ENCODE data around the gene NAT16. TPM values are rescaled to one million over a fixed set of nuclear protein-coding genes. Genes with fewer than 3 reads are reported as not detected.

NAT16 gene
- total RNA-seq, 2 donors from 2014 or later, result 0.26 TPM; not detected in 1

GRCh38 chr7:101179117-101179516 is 976 bp downstream of the NAT16 start:
- Histone ChIP-seq H3K27me3 (peaks cover 0 to 59% of the 10 kb centered on the region in 2 donors), H3K9me3 (no peaks in the 10 kb centered on the region), H3K27ac (no peak overlapping the region), H3K4me1 (peaks cover 17% of the 10 kb centered on the region), H3K36me3 (replicated peaks in 1 of 2; ENCODE audit: insufficient read depth in 1 of 2, low read depth in 2 of 2) (no peaks in the 10 kb centered on the region), H3K4me3 (no peak overlapping the region)
- intact Hi-C loops (cut with DNase I), result no loop called here
- DNase-seq, result no peak
- TF ChIP-seq POLR2A (IDR thresholded peaks at IDR 0.05), result no peak
- TF ChIP-seq CTCF (IDR thresholded peaks at IDR 0.05), result no peak
- ATAC-seq, result no peak
- WGBS, 2 donors, result 2% methylated on average over 18 to 20 of the region's 20 CpGs

GRCh38 chr7:101177644-101178043 is 2.4 kb downstream of the NAT16 start:
- peaks cover 0 to 73% of the 10 kb centered on the region in 2 donors for H3K27me3 ChIP-seq
- intact Hi-C loops (cut with DNase I), result no loop called here
- no peak for TF ChIP-seq POLR2A (IDR thresholded peaks at IDR 0.05)
- TF ChIP-seq CTCF (IDR thresholded peaks at IDR 0.05), result no peak
- no peak overlapping the region for H3K4me3 ChIP-seq
- H3K4me1 ChIP-seq, result peaks cover 31% of the 10 kb centered on the region
- WGBS, 2 donors, result 86 to 100% methylated on average over 1 to 2 of the region's 2 CpGs
- DNase-seq (peak in 1 of 4 donors; percentile 50), ATAC-seq (no peak)
- H3K27ac ChIP-seq, result no peak overlapping the region
- no peaks in the 10 kb centered on the region for H3K9me3 ChIP-seq
- H3K36me3 ChIP-seq (replicated peaks in 1 of 2; ENCODE audit: insufficient read depth in 1 of 2, low read depth in 2 of 2), result no peaks in the 10 kb centered on the region

- WGBS, 2 donors, result 35 to 40% methylated on average over 3 of the region's 3 CpGs
- H3K36me3 ChIP-seq (replicated peaks in 1 of 2; ENCODE audit: insufficient read depth in 1 of 2, low read depth in 2 of 2), result no peaks in the 10 kb centered on the region
- DNase-seq (no peak), ATAC-seq (no peak)
- no peak for TF ChIP-seq POLR2A (IDR thresholded peaks at IDR 0.05)
- TF ChIP-seq CTCF (IDR thresholded peaks at IDR 0.05), result no peak
- peaks cover 0 to 82% of the 10 kb centered on the region in 2 donors for H3K27me3 ChIP-seq
- intact Hi-C loops (cut with DNase I), result no loop called here
- H3K9me3 ChIP-seq, result no peaks in the 10 kb centered on the region
- H3K27ac ChIP-seq, result no peak overlapping the region
- H3K4me1 ChIP-seq, result peaks cover 42% of the 10 kb centered on the region
- H3K4me3 ChIP-seq, result no peak overlapping the region
Measured at GRCh38 chr7:101175664-101176063, 4.4 kb downstream of the NAT16 start.

DNA sequence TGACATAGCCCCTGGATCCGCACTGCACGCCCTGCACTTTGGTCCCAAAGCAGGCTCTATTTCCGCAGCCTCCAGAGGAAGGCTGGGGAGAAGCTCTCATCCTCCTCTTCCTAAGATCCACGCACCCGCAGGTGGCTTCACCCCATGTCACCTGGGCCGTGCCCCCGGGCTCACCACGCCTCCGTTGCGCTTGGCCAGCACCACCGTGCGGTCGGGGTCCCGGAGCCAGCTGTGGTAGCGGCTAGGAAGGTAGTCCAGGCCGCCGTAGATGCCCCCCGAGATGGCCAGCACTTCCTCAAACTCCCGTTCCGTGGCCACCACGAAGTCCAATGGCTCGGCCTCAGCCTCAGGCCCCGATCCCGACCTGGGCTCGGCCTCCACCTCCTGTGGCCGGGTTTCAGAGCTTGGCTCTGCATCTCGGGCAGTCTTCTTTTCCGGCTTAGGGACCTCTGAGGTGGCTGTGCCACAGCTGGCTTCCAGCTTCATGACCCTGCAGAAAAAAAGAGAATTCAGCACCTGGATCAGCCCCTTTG is 5.7 kb downstream of the NAT16 start:
- intact Hi-C loops (cut with DNase I), result no loop called here
- peaks cover 41% of the 10 kb centered on the region for H3K4me1 ChIP-seq
- no peak for DNase-seq

More for the DNA sequence above, 5.7 kb downstream of the NAT16 start:
- no peak overlapping the region for H3K27ac ChIP-seq
- no peak for ATAC-seq
- no peak overlapping the region for H3K4me3 ChIP-seq
- peaks cover 0 to 72% of the 10 kb centered on the region in 2 donors for H3K27me3 ChIP-seq
- TF ChIP-seq POLR2A (IDR thresholded peaks at IDR 0.05) (no peak), CTCF (IDR thresholded peaks at IDR 0.05) (no peak)
- no peaks in the 10 kb centered on the region for H3K9me3 ChIP-seq
- H3K36me3 ChIP-seq (replicated peaks in 1 of 2; ENCODE audit: insufficient read depth in 1 of 2, low read depth in 2 of 2), result no peaks in the 10 kb centered on the region
- WGBS, 2 donors, result 11 to 17% methylated on average over 6 to 27 of the region's 28 CpGs

Measured in body of pancreas (tissue), 4 donors.